Measurements from ENCODE around the gene TGFBI.

- TF ChIP-seq CTCF (IDR thresholded peaks at IDR 0.05) (no peak), POLR2A (IDR thresholded peaks at IDR 0.05) (no peak)
Observed at GRCh38 chr5:136103118-136103517, 74.3 kb downstream of the TGFBI start.

Measured in thyroid gland (tissue), 4 donors.